Measurements from ENCODE around the gene ESR2. TPM values are rescaled to one million over a fixed set of nuclear protein-coding genes. Genes with fewer than 3 reads are reported as not detected.

Gene ESR2
- total RNA-seq, 1 donor from 2014 or later = 0.16 TPM

- H3K27ac Mint-ChIP-seq (ENCODE audit: unreplicated experiment) = no peak overlapping the region
Observed at GRCh38 chr14:64170181-64170580, 124.0 kb downstream of the ESR2 start.

GRCh38 chr14:64159588-64159987 is 134.6 kb downstream of the ESR2 start:
- H3K79me2 ChIP-seq (ENCODE audit: insufficient read depth, low read length) = no peaks in the 10 kb centered on the region
- no peak for FAIRE-seq
- no peaks in the 10 kb centered on the region for H4K20me1 ChIP-seq (ENCODE audit: insufficient read depth, low read length)
- H3K36me3 ChIP-seq (ENCODE audit: insufficient read depth, low read length) = no peaks in the 10 kb centered on the region
- no peaks in the 10 kb centered on the region for H3K27me3 ChIP-seq (ENCODE audit: insufficient read depth, low read length)
- Mint-ChIP-seq H3K27ac (ENCODE audit: unreplicated experiment) (no peak overlapping the region), H3K27me3 (ENCODE audit: low read depth, unreplicated experiment) (no peaks in the 10 kb centered on the region), H3K4me1 (ENCODE audit: low read depth, unreplicated experiment) (no peaks in the 10 kb centered on the region), H3K9me3 (ENCODE audit: unreplicated experiment) (no peaks in the 10 kb centered on the region), H3K4me3 (ENCODE audit: unreplicated experiment) (no peak overlapping the region), H3K36me3 (ENCODE audit: low read depth, unreplicated experiment) (no peaks in the 10 kb centered on the region)
- no peak overlapping the region for H3K4me3 ChIP-seq (ENCODE audit: insufficient read depth, low read depth, low read length)
- H3K4me2 ChIP-seq (ENCODE audit: low read length) = no peak overlapping the region
- no peak overlapping the region for H3K27ac ChIP-seq (ENCODE audit: low read depth, low read length)
- no peaks in the 10 kb centered on the region for H3K9me3 ChIP-seq (ENCODE audit: insufficient read depth, low read depth, low read length)
- H2AFZ ChIP-seq (ENCODE audit: low read depth, low read length) = no peak overlapping the region
- H3K4me1 ChIP-seq (ENCODE audit: insufficient read depth, low read length) = no peaks in the 10 kb centered on the region
- no peak for DNase-seq (ENCODE audit: low read depth)
- no peak overlapping the region for H3K9ac ChIP-seq (ENCODE audit: low read length)
- TF ChIP-seq, protein P1, sequence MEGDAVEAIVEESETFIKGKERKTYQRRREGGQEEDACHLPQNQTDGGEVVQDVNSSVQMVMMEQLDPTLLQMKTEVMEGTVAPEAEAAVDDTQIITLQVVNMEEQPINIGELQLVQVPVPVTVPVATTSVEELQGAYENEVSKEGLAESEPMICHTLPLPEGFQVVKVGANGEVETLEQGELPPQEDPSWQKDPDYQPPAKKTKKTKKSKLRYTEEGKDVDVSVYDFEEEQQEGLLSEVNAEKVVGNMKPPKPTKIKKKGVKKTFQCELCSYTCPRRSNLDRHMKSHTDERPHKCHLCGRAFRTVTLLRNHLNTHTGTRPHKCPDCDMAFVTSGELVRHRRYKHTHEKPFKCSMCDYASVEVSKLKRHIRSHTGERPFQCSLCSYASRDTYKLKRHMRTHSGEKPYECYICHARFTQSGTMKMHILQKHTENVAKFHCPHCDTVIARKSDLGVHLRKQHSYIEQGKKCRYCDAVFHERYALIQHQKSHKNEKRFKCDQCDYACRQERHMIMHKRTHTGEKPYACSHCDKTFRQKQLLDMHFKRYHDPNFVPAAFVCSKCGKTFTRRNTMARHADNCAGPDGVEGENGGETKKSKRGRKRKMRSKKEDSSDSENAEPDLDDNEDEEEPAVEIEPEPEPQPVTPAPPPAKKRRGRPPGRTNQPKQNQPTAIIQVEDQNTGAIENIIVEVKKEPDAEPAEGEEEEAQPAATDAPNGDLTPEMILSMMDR (IDR thresholded peaks at IDR 0.05; ENCODE audit: insufficient read depth, low read depth, low read length) = no peak
- no peak for TF ChIP-seq EZH2 (IDR thresholded peaks at IDR 0.05; ENCODE audit: insufficient read depth, low read length)

More at GRCh38 chr14:64170181-64170580, 124.0 kb downstream of the ESR2 start:
- Mint-ChIP-seq H3K4me3 (ENCODE audit: unreplicated experiment) (no peak overlapping the region), H3K36me3 (ENCODE audit: low read depth, unreplicated experiment) (no peaks in the 10 kb centered on the region), H3K9me3 (ENCODE audit: unreplicated experiment) (peaks cover 2% of the 10 kb centered on the region), H3K4me1 (ENCODE audit: low read depth, unreplicated experiment) (no peaks in the 10 kb centered on the region), H3K27me3 (ENCODE audit: low read depth, unreplicated experiment) (no peaks in the 10 kb centered on the region)
- H3K4me2 ChIP-seq (ENCODE audit: low read length) = no peak overlapping the region
- H3K9ac ChIP-seq (ENCODE audit: low read length) = no peak overlapping the region
- no peaks in the 10 kb centered on the region for H3K4me1 ChIP-seq (ENCODE audit: insufficient read depth, low read length)
- H3K27ac ChIP-seq (ENCODE audit: low read depth, low read length) = no peak overlapping the region
- FAIRE-seq (no peak), DNase-seq (ENCODE audit: low read depth) (no peak)
- H3K4me3 ChIP-seq (ENCODE audit: insufficient read depth, low read depth, low read length) = no peak overlapping the region
- H3K79me2 ChIP-seq (ENCODE audit: insufficient read depth, low read length) = no peaks in the 10 kb centered on the region
- H3K9me3 ChIP-seq (ENCODE audit: insufficient read depth, low read depth, low read length) = no peaks in the 10 kb centered on the region
- TF ChIP-seq EZH2 (IDR thresholded peaks at IDR 0.05; ENCODE audit: insufficient read depth, low read length) = no peak
- TF ChIP-seq, protein P1 (IDR thresholded peaks at IDR 0.05; ENCODE audit: insufficient read depth, low read depth, low read length) = no peak
- H3K27me3 ChIP-seq (ENCODE audit: insufficient read depth, low read length) = no peaks in the 10 kb centered on the region
- no peaks in the 10 kb centered on the region for H4K20me1 ChIP-seq (ENCODE audit: insufficient read depth, low read length)
- H2AFZ ChIP-seq (ENCODE audit: low read depth, low read length) = no peak overlapping the region
- no peaks in the 10 kb centered on the region for H3K36me3 ChIP-seq (ENCODE audit: insufficient read depth, low read length)

DNA sequence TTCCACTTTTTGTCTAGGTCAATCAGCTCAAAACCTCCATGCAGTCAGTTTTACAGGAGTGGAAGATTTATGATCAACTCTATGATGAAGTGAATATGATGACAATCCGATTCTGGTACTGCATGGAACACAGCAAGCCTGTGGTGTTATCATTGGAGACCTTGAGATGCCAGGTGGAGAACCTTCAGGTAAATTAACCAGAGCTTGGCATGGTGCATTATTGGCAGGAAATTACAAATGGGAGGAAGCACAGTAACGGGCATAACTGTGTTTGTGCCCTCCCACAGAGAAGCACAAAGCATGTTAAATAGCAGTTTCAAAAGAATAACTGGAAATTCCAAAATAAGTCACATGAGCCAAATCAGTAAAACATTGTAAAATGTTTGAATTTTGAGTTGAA is 135.6 kb downstream of the ESR2 start:
- Mint-ChIP-seq H3K4me1 (ENCODE audit: low read depth, unreplicated experiment) (no peaks in the 10 kb centered on the region), H3K27ac (ENCODE audit: unreplicated experiment) (no peak overlapping the region), H3K4me3 (ENCODE audit: unreplicated experiment) (no peak overlapping the region), H3K9me3 (ENCODE audit: unreplicated experiment) (no peaks in the 10 kb centered on the region), H3K27me3 (ENCODE audit: low read depth, unreplicated experiment) (no peaks in the 10 kb centered on the region), H3K36me3 (ENCODE audit: low read depth, unreplicated experiment) (no peaks in the 10 kb centered on the region)
- TF ChIP-seq, protein P1 (IDR thresholded peaks at IDR 0.05; ENCODE audit: insufficient read depth, low read depth, low read length) = no peak
- no peak for TF ChIP-seq EZH2 (IDR thresholded peaks at IDR 0.05; ENCODE audit: insufficient read depth, low read length)
- no peak overlapping the region for H3K9ac ChIP-seq (ENCODE audit: low read length)
- no peaks in the 10 kb centered on the region for H3K9me3 ChIP-seq (ENCODE audit: insufficient read depth, low read depth, low read length)
- H4K20me1 ChIP-seq (ENCODE audit: insufficient read depth, low read length) = no peaks in the 10 kb centered on the region
- no peaks in the 10 kb centered on the region for H3K79me2 ChIP-seq (ENCODE audit: insufficient read depth, low read length)
- DNase-seq (ENCODE audit: low read depth) (no peak), FAIRE-seq (no peak)
- H3K4me3 ChIP-seq (ENCODE audit: insufficient read depth, low read depth, low read length) = no peak overlapping the region
- H3K27ac ChIP-seq (ENCODE audit: low read depth, low read length) = no peak overlapping the region
- no peaks in the 10 kb centered on the region for H3K4me1 ChIP-seq (ENCODE audit: insufficient read depth, low read length)
- no peaks in the 10 kb centered on the region for H3K27me3 ChIP-seq (ENCODE audit: insufficient read depth, low read length)
- no peak overlapping the region for H3K4me2 ChIP-seq (ENCODE audit: low read length)
- H2AFZ ChIP-seq (ENCODE audit: low read depth, low read length) = no peak overlapping the region
- no peaks in the 10 kb centered on the region for H3K36me3 ChIP-seq (ENCODE audit: insufficient read depth, low read length)

Measured in astrocyte (in vitro differentiated cells and primary cell).